Choroid plexus epithelial cell (primary cell): Measurements from ENCODE around the gene ZFYVE28.
A peak's percentile ranks its signal among the peaks of the same experiment; 100 is the strongest.
"Not testable (repeated sequence)": the region's sequence is repeated elsewhere in the genome, so short reads cannot be mapped to it uniquely, and the experiment has no call there.

Experiments used
- DNase-seq: peaks from one replicate; pipeline ENCODE4 v3.0.0-alpha.2; 2010; ENCODE audit warnings: low read depth
- H3K4me3 ChIP-seq: 2 replicates; pipeline ENCODE4 v1.5.1; 2011; ENCODE audit warnings: low read depth, mild to moderate bottlenecking, control low read depth, low read length, moderate library complexity
- TF ChIP-seq, protein P1 (sequence below): conservative IDR thresholded peaks from 2 replicates; pipeline ENCODE4 v1.5.1; 2011; ENCODE audit warnings: low read depth, mild to moderate bottlenecking, control low read depth, inconsistent platforms, low read length, moderate library complexity

Gene ZFYVE28

DNA sequence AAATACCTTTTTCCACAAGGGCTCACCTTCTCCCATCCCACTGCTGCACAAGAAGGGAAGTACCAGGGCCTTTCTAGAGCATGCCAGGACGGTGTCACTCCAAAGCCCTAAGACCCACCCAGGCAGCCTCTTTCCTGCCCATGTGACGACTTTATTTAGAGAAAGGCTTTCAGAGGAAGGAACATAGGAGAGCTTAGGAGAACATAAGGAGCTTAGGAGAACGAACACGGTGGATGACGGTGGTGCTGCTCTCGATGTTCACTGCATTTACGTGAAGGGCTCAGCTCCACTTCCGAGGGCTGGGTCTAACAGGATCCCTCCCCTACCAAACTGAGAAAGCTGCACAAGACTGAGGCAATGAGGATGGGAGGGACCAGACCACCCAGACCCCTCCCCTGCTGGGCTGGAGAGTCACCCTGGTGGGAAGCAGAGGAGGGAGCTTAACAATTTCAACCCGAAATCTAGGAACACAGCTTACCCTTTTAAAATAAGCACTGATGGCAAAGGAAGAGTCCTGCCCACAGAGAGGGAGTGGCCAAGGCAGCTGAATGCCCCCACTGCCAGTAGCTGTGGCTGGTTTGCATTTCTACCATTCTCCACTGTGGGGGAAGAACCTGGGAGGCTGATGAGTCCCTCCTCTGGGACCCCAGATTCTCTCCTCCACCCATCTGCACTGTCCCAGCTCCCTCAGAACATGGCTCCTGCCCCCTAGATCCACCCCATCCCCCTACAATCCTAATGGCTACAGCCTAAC is 29.8 kb downstream of the ZFYVE28 start:
- DNase-seq = peak; percentile 25
- TF ChIP-seq, protein P1, sequence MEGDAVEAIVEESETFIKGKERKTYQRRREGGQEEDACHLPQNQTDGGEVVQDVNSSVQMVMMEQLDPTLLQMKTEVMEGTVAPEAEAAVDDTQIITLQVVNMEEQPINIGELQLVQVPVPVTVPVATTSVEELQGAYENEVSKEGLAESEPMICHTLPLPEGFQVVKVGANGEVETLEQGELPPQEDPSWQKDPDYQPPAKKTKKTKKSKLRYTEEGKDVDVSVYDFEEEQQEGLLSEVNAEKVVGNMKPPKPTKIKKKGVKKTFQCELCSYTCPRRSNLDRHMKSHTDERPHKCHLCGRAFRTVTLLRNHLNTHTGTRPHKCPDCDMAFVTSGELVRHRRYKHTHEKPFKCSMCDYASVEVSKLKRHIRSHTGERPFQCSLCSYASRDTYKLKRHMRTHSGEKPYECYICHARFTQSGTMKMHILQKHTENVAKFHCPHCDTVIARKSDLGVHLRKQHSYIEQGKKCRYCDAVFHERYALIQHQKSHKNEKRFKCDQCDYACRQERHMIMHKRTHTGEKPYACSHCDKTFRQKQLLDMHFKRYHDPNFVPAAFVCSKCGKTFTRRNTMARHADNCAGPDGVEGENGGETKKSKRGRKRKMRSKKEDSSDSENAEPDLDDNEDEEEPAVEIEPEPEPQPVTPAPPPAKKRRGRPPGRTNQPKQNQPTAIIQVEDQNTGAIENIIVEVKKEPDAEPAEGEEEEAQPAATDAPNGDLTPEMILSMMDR = no peak
- H3K4me3 ChIP-seq = no peak overlapping the region

DNA sequence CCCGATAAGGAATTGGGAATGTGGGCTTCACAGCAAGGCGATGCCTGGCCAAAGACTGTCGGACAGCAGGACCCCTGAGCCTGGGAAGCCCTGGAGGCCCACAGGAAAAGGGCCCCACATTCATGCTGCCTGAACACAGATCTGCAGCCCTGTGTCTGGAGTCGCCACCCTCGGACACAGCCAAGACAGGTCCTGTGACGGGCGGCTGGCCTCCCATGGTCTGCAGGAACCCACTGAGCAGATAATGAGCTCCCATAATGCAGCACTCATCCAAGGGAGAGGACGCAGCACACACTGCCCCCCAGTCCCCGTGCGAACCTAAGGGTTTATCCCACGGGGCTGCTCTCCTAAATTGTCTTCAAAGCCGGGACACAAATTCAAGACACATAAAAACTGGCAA is 30.6 kb downstream of the ZFYVE28 start:
- H3K4me3 ChIP-seq = no peak overlapping the region
- TF ChIP-seq, protein P1 = no peak
- DNase-seq = no peak

DNA sequence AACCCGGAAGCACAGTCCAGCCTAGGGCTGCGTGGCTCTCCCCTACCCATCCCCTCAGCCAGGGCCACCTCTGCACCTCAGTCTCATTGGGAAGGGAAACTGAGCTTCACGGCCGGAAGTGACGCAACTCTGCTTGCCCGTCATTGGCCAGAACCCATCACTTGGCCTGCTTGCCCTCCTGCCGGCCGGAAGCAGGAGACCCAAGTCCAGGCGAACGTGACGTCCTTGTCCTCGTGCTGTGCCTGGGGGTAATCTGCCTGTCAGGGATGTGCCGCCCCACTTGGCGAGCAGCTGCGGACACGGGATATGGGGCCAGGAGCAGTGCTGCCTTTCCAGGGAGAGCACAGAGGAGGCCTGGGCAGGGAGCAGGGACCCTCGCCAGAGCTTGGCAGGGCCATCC is 31.2 kb downstream of the ZFYVE28 start:
- TF ChIP-seq, protein P1 = no peak
- no peak for DNase-seq
- H3K4me3 ChIP-seq = no peak overlapping the region

DNA sequence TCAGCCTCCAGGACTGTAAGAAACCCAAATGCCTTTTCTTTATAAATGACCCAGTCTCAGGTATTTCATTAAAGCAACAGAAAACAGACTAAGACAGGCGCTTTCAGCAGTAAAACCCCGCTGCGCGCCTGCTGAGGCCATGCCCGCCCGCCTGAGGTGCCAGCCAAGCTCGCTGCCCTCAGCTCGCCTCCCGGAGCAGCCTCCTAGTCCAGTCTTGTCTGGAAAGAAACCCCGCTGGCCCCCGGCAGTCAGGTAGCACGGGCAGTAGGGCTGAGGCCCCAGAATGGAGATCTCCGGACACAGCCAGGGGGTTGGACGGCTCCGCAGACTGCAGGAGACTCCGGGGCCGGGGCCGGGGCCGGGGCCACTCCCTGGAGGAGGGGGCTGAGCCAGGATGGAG is 31.7 kb downstream of the ZFYVE28 start:
- H3K4me3 ChIP-seq = no peak overlapping the region
- no peak for DNase-seq
- TF ChIP-seq, protein P1 = no peak

DNA sequence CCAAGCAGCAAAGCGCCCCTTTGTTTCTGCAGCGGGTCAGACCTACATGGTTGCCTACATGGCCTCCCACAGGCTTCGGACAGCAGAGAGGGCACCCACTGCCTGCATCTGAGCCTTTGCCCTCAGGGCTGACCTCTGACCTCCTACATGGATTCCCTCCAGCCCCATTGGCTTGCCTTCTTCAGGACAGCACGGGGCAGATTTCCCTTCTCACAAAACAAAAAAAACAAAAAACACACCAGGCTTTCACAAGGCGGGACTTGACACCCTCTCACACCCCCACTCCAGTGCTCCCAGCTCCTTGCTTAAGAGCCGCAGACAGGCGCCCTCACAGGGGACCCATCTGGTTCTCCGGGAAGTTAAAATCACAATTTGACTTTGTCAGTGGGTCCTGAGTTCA is 32.9 kb downstream of the ZFYVE28 start:
- DNase-seq = no peak
- TF ChIP-seq, protein P1 = no peak
- H3K4me3 ChIP-seq = no peak overlapping the region

DNA sequence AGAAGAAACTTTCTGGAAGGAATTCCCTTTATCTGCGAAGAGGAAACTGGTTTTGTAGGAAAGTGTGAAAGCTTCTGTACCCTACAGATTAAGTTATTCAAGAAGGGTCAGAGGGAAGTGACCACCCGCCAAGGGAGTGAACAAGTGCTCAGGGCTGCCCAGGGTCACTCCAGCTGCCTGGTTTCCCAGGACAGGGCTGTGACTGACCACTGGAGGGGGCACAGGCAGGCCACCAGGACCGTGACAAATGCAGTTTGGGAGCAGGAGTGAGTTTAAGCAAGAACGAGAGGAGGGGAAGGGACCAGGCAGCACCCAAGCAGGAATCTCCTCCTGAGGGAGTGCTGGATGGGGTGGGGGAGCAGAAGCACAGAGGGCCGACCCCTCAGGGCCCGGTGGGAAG is 34.2 kb downstream of the ZFYVE28 start:
- no peak for DNase-seq
- TF ChIP-seq, protein P1 = no peak
- H3K4me3 ChIP-seq = no peak overlapping the region

DNA sequence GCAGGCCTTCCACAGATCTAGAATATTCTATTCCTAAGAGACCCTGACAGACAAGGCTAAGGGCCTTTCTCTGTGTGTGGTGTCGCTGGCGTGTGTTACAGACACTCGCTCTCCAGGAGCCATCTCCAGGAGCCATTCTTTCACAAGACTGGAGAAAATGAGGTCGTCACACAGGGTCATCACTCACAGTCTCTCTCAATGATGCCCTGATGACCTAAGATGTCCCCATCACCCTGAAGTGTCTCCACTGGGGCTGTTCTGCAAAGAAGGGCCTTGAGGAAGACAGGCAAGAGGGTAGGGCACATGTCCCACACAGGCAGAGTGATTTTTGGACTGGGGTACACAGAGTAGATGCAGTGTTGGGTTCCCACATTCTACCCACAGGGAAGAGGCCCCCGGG is 34.7 kb downstream of the ZFYVE28 start:
- no peak overlapping the region for H3K4me3 ChIP-seq
- no peak for DNase-seq
- TF ChIP-seq, protein P1 = no peak

DNA sequence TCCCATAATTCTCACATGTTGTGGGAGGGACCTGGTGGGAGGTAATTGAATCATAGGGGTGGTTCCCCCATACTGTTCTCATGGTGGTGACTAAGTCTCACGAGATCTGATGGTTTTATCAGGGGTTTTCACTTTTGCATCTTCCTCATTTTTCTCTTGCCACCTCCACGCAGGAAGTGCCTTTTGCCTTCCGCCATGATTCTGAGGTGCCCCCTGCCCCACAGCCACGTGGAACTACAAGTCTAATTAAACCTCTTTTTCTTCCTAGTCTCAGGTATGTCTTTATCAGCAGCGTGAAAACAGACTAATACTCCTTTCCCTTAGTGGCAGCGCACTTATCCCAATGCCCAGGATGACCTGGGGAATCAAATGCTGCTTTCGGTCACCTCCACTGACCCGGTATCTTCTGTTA is 35.2 kb downstream of the ZFYVE28 start:
- H3K4me3 ChIP-seq, DNase-seq: not testable (repeated sequence)

DNA sequence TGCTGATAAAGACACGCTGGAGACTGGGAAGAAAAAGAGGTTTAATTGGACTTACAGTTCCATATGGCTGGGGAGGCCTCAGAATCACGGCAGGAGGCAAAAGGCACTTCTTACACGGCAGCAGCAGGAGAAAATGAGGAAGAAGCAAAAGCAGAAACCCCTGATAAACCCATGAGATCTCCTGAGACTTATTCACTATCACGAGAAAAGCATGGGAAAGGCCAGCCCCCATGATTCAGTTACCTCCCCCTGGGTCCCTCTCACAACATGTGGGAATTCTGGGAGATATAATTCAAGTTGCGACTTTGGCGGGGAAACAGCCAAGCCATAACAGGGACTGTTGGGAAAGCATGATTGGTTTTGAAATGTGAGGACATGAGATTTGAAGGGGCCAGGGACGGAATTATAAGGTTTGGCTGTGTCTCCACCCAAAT is 35.7 kb downstream of the ZFYVE28 start:
- not testable (repeated sequence) for H3K4me3 ChIP-seq, DNase-seq

DNA sequence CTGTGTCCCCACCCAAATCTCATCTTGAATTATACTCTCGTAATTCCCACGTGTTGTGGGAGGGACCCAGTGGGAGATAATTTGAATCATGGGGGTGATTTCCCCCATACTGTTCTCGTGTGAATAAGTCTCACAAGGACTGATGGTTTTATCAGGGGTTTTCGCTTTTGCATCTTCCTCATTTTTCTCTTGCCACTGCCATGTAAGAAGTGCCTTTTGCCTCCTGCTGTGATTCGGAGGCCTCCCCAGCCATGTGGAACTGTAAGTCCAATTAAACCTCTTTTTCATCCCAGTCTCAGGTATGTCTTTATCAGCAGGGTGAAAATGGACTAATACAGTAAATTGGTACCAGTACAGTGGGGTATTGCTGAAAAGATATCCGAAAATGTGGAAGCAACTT is 37.9 kb downstream of the ZFYVE28 start:
- not testable (repeated sequence) for DNase-seq, H3K4me3 ChIP-seq
